Panc1 (cell line): ENCODE data around the gene BRIX1. TPM values are rescaled to one million over a fixed set of nuclear protein-coding genes. Genes with fewer than 3 reads are reported as not detected.

Experiments used
- ATAC-seq: fragments of 200-7000 bp; cut with Tn5 transposase; 2 replicates; pipeline ENCODE4 v1.9.1; 2020; ENCODE audit warnings: mild to moderate bottlenecking, moderate library complexity
- BruUV-seq: library from RNA; stranded (reverse); fragments of 400-500 nt; replicated peaks from 2 replicates; lab custom pipeline; 2021; lab: Mats Ljungman, UMichigan
- CTCF ChIA-PET: fragments of 300-600 bp; sonication (Branson Sonifier 250); formaldehyde crosslinking; loops from one replicate; lab custom pipeline; 2022; ENCODE audit warnings: antibody characterized with exemption; lab: Charles Lee
- POLR2A ChIA-PET: fragments of 300-600 bp; sonication (Branson Sonifier 250); formaldehyde crosslinking; loops from one replicate; lab custom pipeline; 2022; ENCODE audit warnings: antibody characterized with exemption; lab: Charles Lee
- DNase-seq: peaks from one replicate; pipeline ENCODE4 v3.0.0-alpha.2; 2010; ENCODE audit warnings: low read depth, low spot score
- H3K27ac ChIP-seq: 2 replicates; pipeline ENCODE4 v1.5.1; 2011; ENCODE audit warnings: mild to moderate bottlenecking, low read length, inconsistent platforms
- H3K27me3 ChIP-seq: fragments of 200-500 bp; sonication (Bioruptor generic); 2 replicates; pipeline ENCODE4 v1.6.0; 2014; ENCODE audit warnings: low read length, inconsistent platforms; ENCODE audit not compliant: control insufficient read depth, insufficient read depth
- H3K36me3 ChIP-seq: fragments of 200-500 bp; sonication (Bioruptor generic); 2 replicates; pipeline ENCODE4 v1.5.1; 2014; ENCODE audit warnings: inconsistent platforms, mild to moderate bottlenecking, low read length, moderate library complexity; ENCODE audit not compliant: control insufficient read depth, insufficient read depth
- H3K4me1 ChIP-seq: 2 replicates; pipeline ENCODE4 v1.5.1; 2011; ENCODE audit warnings: inconsistent platforms, mild to moderate bottlenecking, low read length, moderate library complexity; ENCODE audit not compliant: control insufficient read depth, insufficient read depth
- H3K4me3 ChIP-seq, 2 experiments: 2 replicates each; pipeline ENCODE4 v1.5.1; 2011 to 2012; ENCODE audit warnings: low read depth in 2 of 2, low read length in 2 of 2, mild to moderate bottlenecking in 2 of 2, inconsistent platforms in 1 of 2, moderate library complexity in 1 of 2
- H3K9me3 ChIP-seq: fragments of 200-500 bp; sonication (Bioruptor generic); 2 replicates; pipeline ENCODE4 v1.5.1; 2014; ENCODE audit warnings: low read depth, mild to moderate bottlenecking, inconsistent platforms, low read length, moderate library complexity; ENCODE audit not compliant: control insufficient read depth, insufficient read depth
- POLR2AphosphoS5 ChIP-seq: IDR thresholded peaks from 2 replicates; pipeline ENCODE4 v1.6.1; 2012; ENCODE audit warnings: mild to moderate bottlenecking, low read depth, low read length, moderate library complexity
- SIN3A ChIP-seq: IDR thresholded peaks from 2 replicates; pipeline ENCODE4 v1.6.1; 2012; ENCODE audit warnings: low read depth, mild to moderate bottlenecking, low read length, moderate library complexity, borderline replicate concordance; ENCODE audit not compliant: insufficient read depth
- TCF7L2 ChIP-seq: IDR thresholded peaks from 2 replicates; pipeline ENCODE4 v1.6.1; 2011; ENCODE audit warnings: mild to moderate bottlenecking, low read depth, low read length, inconsistent platforms
- in situ Hi-C: cut with HindIII; loops from 2 replicates; pipeline ENCODE4 v1.10.0; 2016; ENCODE audit warnings: low sequenced_read_pairs, low pct_unique_long_range_greater_than_20kb
- intact Hi-C: fragments of 100-400 bp; cut with micrococcal nuclease; formaldehyde crosslinking; loops from one replicate; pipeline ENCODE4 v1.10.0; 2022; ENCODE audit not compliant: unreplicated experiment
- total RNA-seq: library from RNA; stranded (reverse); gene quantifications from one replicate; pipeline ENCODE4 v1.2.1, GENCODE V29; 2021; ENCODE audit not compliant: unreplicated experiment
- TF ChIP-seq, protein P1 (sequence below), 2 experiments: IDR thresholded peaks; 2 replicates each; pipeline ENCODE4 v1.6.1; 2011 to 2012; ENCODE audit warnings: low read depth in 2 of 2, control low read depth in 1 of 2, low read length in 1 of 2, mild to moderate bottlenecking in 1 of 2, moderate library complexity in 1 of 2; ENCODE audit not compliant: insufficient read depth in 1 of 2
- TF ChIP-seq, protein P2 (sequence below): fragments of 450-650 bp; IDR thresholded peaks from 2 replicates; pipeline ENCODE4 v1.5.1; 2017; ENCODE audit warnings: mild to moderate bottlenecking

The BRIX1 gene
- total RNA-seq, 1 experiment from 2014 or later: 46.6 TPM

DNA sequence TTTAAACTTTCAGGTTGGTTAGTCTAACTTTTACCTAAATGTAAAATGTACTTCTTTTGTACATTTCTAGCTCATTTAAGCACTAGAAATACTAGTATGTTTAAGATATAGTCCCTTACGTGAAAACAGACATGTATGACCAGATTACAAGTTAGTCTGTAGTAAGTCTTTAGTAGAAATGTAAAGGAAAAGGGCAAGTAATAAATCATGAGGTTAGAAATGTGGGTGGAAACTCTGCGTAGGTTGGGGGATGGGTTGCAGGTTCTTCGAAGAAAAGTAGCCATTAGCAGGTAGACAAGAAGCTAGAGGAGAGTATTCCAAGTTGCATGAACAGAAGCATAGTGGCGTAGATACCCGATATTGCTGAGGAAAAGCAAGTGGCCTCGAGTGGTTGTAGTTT, 23.1 kb upstream of the BRIX1 start:
- peaks cover 6% of the 10 kb centered on the region; the same call in 1 of the 2 replicates for H3K27me3 ChIP-seq
- ChIA-PET CTCF (no interaction called here), POLR2A (no interaction called here)
- H3K27ac ChIP-seq: no peak overlapping the region
- H3K4me3 ChIP-seq: no peak overlapping the region
- no peaks in the 10 kb centered on the region for H3K9me3 ChIP-seq
- intact Hi-C loops: loop anchor here (10.0 kb wide), 1 partner anchor 238 kb away; the partner anchor contains the start of gene RAI14
- no peak for TF ChIP-seq POLR2AphosphoS5
- TF ChIP-seq, protein P1, sequence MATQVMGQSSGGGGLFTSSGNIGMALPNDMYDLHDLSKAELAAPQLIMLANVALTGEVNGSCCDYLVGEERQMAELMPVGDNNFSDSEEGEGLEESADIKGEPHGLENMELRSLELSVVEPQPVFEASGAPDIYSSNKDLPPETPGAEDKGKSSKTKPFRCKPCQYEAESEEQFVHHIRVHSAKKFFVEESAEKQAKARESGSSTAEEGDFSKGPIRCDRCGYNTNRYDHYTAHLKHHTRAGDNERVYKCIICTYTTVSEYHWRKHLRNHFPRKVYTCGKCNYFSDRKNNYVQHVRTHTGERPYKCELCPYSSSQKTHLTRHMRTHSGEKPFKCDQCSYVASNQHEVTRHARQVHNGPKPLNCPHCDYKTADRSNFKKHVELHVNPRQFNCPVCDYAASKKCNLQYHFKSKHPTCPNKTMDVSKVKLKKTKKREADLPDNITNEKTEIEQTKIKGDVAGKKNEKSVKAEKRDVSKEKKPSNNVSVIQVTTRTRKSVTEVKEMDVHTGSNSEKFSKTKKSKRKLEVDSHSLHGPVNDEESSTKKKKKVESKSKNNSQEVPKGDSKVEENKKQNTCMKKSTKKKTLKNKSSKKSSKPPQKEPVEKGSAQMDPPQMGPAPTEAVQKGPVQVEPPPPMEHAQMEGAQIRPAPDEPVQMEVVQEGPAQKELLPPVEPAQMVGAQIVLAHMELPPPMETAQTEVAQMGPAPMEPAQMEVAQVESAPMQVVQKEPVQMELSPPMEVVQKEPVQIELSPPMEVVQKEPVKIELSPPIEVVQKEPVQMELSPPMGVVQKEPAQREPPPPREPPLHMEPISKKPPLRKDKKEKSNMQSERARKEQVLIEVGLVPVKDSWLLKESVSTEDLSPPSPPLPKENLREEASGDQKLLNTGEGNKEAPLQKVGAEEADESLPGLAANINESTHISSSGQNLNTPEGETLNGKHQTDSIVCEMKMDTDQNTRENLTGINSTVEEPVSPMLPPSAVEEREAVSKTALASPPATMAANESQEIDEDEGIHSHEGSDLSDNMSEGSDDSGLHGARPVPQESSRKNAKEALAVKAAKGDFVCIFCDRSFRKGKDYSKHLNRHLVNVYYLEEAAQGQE (IDR thresholded peaks at IDR 0.05; ENCODE audit: insufficient read depth in 1 of 2, low read depth in 2 of 2, low read length in 1 of 2): no peak
- TF ChIP-seq, protein P2, sequence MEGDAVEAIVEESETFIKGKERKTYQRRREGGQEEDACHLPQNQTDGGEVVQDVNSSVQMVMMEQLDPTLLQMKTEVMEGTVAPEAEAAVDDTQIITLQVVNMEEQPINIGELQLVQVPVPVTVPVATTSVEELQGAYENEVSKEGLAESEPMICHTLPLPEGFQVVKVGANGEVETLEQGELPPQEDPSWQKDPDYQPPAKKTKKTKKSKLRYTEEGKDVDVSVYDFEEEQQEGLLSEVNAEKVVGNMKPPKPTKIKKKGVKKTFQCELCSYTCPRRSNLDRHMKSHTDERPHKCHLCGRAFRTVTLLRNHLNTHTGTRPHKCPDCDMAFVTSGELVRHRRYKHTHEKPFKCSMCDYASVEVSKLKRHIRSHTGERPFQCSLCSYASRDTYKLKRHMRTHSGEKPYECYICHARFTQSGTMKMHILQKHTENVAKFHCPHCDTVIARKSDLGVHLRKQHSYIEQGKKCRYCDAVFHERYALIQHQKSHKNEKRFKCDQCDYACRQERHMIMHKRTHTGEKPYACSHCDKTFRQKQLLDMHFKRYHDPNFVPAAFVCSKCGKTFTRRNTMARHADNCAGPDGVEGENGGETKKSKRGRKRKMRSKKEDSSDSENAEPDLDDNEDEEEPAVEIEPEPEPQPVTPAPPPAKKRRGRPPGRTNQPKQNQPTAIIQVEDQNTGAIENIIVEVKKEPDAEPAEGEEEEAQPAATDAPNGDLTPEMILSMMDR: no peak
- TF ChIP-seq SIN3A: no peak
- TF ChIP-seq TCF7L2: no peak
- ATAC-seq (no peak), DNase-seq (no peak)
- no peaks in the 10 kb centered on the region for H3K4me1 ChIP-seq
- in situ Hi-C loops: no loop called here
- H3K36me3 ChIP-seq: no peaks in the 10 kb centered on the region
- BruUV-seq: no TSS peak

DNA sequence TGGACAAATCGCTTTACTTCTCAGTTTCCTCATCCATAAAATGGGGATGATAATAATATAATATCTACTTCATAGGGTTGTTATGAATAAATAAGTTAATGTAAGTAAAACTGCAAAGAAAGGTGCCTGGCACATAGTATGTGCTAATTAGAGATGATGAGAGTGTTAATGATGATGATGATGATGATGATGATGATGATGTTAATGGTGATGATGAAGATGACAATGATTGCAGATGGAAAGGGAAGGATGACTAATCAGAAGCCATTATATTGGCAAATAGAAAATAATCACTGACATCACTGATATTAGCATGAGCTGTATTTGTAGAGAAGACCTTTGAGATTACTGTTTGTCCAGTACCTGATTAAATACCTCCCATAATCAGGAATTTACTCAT, 20.8 kb upstream of the BRIX1 start:
- CTCF ChIA-PET: no interaction called here
- POLR2A ChIA-PET: no interaction called here

More for the DNA sequence above, 20.8 kb upstream of the BRIX1 start:
- DNase-seq: no peak
- H3K4me3 ChIP-seq: no peak overlapping the region
- ATAC-seq: no peak
- BruUV-seq: no TSS peak
- H3K9me3 ChIP-seq: no peaks in the 10 kb centered on the region
- no peaks in the 10 kb centered on the region for H3K4me1 ChIP-seq
- H3K27me3 ChIP-seq: peaks cover 3% of the 10 kb centered on the region; the same call in 1 of the 2 replicates
- H3K36me3 ChIP-seq: no peaks in the 10 kb centered on the region
- intact Hi-C loops: loop anchor here (10.0 kb wide), 1 partner anchor 240 kb away; the partner anchor contains the start of gene RAI14
- TF ChIP-seq POLR2AphosphoS5: no peak
- TF ChIP-seq TCF7L2: no peak
- TF ChIP-seq, protein P2: no peak
- TF ChIP-seq SIN3A: no peak
- TF ChIP-seq, protein P1 (IDR thresholded peaks at IDR 0.05; ENCODE audit: insufficient read depth in 1 of 2, low read depth in 2 of 2, low read length in 1 of 2): no peak
- H3K27ac ChIP-seq: no peak overlapping the region
- in situ Hi-C loops: no loop called here
